ENCODE results near the gene TIMM44.

DNA sequence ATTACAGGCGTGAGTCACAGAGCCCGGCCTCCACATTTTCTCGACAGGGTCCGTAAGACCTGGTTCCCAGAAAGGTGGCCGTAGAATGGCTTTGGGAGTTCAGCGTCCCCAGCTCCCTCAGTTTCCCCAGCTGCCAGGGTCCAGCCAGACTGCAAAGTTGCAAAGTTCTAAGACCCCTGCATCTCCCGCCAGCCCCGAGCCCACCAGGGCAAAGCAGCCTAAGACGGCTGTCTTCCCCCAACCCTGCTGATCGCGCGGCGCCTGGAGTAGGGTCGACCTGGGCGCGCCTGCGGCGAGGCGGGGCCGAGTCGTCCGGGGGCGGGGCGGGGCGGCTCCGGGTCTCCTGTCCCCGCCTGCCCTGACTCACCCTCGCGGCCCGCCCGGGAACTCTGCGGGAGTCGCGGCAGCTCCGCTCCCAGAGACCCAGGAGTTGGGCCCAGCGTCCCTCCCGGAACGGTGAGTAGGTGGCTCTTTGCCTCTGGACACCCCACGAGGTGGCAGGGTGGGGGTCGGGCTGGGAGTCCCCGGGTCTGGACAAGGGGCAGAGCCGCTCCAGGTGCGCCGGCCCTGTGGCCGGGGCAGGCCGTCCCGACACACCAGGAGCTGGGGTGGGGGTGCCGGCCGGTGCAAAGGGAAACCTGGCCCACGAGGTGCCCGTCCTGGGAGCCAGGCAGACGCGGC lies 55.2 kb downstream of the TIMM44 start, which contains the start of gene LRRC8E:
- TF ChIP-seq, protein P1, sequence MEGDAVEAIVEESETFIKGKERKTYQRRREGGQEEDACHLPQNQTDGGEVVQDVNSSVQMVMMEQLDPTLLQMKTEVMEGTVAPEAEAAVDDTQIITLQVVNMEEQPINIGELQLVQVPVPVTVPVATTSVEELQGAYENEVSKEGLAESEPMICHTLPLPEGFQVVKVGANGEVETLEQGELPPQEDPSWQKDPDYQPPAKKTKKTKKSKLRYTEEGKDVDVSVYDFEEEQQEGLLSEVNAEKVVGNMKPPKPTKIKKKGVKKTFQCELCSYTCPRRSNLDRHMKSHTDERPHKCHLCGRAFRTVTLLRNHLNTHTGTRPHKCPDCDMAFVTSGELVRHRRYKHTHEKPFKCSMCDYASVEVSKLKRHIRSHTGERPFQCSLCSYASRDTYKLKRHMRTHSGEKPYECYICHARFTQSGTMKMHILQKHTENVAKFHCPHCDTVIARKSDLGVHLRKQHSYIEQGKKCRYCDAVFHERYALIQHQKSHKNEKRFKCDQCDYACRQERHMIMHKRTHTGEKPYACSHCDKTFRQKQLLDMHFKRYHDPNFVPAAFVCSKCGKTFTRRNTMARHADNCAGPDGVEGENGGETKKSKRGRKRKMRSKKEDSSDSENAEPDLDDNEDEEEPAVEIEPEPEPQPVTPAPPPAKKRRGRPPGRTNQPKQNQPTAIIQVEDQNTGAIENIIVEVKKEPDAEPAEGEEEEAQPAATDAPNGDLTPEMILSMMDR (IDR thresholded peaks at IDR 0.05) = no peak
- TF ChIP-seq POLR2A (IDR thresholded peaks at IDR 0.05) = no peak
